ENCODE results near the gene ZNF506. TPM values are rescaled to one million over a fixed set of nuclear protein-coding genes. Genes with fewer than 3 reads are reported as not detected.

ZNF506 gene
- total and polyA plus RNA-seq, 11 donors, result 5.0 to 20.2 (median 11.6) TPM

- intact Hi-C loops (cut with DNase I), result no loop called here
- Histone ChIP-seq H3K27me3 (no peaks in the 10 kb centered on the region), H3K27ac (no peak overlapping the region), H3K4me1 (no peaks in the 10 kb centered on the region), H3K9me3 (no peaks in the 10 kb centered on the region), H3K4me3 (no peak overlapping the region), H3K36me3 (no peaks in the 10 kb centered on the region)
- TF ChIP-seq CTCF (IDR thresholded peaks at IDR 0.05), result no peak
- no peak for TF ChIP-seq POLR2A (IDR thresholded peaks at IDR 0.05)
- ATAC-seq (no peak), DNase-seq (no peak)
- WGBS, 4 donors, result 81 to 95% (median 85%) methylated on average over 10 to 13 of the region's 13 CpGs
Measured at GRCh38 chr19:19747357-19748220, 74.0 kb downstream of the ZNF506 start.

- H3K27me3 ChIP-seq, result peaks cover 0 to 4% (median 0%) of the 10 kb centered on the region in 9 donors
- DNase-seq, result no peak
- no peaks in the 10 kb centered on the region for H3K9me3 ChIP-seq
- H3K4me3 ChIP-seq, result no peak overlapping the region
- no peak for ATAC-seq
- no peaks in the 10 kb centered on the region for H3K36me3 ChIP-seq
- TF ChIP-seq POLR2A (IDR thresholded peaks at IDR 0.05) (no peak), CTCF (IDR thresholded peaks at IDR 0.05) (no peak)
- intact Hi-C loops (cut with DNase I), result no loop called here
- 55 to 65% (median 62%) methylated on average over 7 to 15 of the region's 15 CpGs for WGBS, 4 donors
- H3K27ac ChIP-seq, result no peak overlapping the region
- no peaks in the 10 kb centered on the region for H3K4me1 ChIP-seq
Measured at GRCh38 chr19:19746286-19747213, 75.0 kb downstream of the ZNF506 start.

DNA sequence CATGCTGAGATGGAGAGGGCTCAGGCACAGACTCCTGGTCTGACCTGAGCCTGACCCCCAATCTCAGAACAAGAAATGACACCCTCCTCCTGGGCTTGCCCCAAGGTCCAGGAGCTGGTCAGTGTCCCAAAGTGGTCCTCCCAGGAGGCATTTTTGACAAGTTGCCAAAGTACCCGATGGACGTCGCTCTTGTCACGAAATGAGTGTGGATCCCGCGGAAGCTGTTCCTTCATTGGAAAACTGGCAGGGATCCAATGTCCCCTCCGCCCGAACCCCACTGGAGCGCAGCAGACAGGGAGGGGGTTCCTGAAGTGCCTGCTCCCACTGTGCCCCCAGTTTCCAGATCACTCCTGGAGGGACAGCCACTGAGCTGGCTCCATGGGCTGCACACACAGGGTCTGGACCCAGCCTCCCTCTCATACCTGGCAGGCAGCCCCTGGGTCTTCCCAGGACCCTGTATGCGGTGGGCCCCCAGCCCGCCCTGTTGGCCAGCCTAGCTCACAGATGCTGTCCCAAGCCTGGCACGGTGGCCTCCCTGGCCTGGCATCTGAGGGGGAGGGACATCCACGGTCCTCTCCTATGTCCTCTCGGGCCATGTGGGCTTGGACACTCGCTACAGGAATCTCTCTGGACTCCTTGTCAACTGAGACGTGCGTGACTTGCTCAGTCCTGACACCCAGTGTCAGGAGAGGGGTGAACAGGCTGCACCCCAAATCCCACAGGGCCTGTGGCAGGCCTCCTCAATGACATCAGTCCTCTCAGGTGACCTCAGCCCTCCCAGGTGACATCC is 75.9 kb downstream of the ZNF506 start:
- no peak overlapping the region for H3K27ac ChIP-seq
- no peaks in the 10 kb centered on the region for H3K36me3 ChIP-seq
- peaks cover 0 to 4% (median 0%) of the 10 kb centered on the region in 9 donors for H3K27me3 ChIP-seq
- no peak overlapping the region for H3K4me3 ChIP-seq
- no peaks in the 10 kb centered on the region for H3K9me3 ChIP-seq
- DNase-seq, result no peak
- H3K4me1 ChIP-seq, result no peaks in the 10 kb centered on the region
- no peak for ATAC-seq
- TF ChIP-seq POLR2A (IDR thresholded peaks at IDR 0.05) (no peak), CTCF (IDR thresholded peaks at IDR 0.05) (no peak)
- 65 to 71% (median 68%) methylated on average over 13 to 17 of the region's 17 CpGs for WGBS, 4 donors
- intact Hi-C loops (cut with DNase I), result no loop called here

All from heart left ventricle (tissue), 16 donors.